ENCODE data around the gene TOMM20.

DNA sequence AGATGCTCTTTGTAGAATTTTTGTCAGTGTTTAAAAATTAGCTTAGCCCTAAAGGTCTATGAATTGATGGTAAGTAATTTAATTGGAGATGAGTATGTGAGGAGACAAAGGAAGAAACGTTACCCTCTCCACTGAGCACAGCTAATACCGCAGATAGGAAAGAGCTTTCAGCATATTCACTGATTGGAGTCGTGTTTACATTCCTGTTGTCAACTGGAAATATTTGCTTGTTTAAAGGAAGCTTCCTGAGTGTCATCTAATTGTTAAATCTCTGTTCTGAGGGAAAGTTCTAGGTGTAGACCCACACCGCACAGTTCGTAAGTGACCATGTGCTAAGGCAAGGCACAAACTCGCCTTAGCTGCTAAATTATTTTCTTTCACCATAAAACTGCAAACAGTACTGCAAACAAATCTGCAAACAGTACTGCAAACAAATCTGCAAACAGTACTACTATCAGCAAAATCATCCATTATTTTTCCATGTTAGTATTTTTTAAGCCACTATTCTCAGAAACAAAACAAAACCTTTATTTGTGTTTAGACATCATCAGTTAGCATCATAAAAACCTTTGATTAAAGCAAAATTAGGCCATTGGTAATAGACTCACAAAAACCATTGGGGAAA, 32.6 kb downstream of the TOMM20 start:
- TF ChIP-seq CTCF (conservative IDR thresholded peaks at IDR 0.05 in 1 of 2, IDR thresholded peaks at IDR 0.05 in 1 of 2; ENCODE audit: extremely low read depth in 1 of 2, insufficient read depth in 1 of 2, low read depth in 1 of 2, low read length in 2 of 2) (no peak), EZH2 (IDR thresholded peaks at IDR 0.05; ENCODE audit: borderline replicate concordance, low read length) (no peak)

Data from mammary epithelial cell (primary cell).